ENCODE data around the gene NT5DC3. TPM values are rescaled to one million over a fixed set of nuclear protein-coding genes. Genes with fewer than 3 reads are reported as not detected.
"Not testable (repeated sequence)": the region's sequence is repeated elsewhere in the genome, so short reads cannot be mapped to it uniquely, and the experiment has no call there.

Gene NT5DC3
- total RNA-seq, 1 experiment from 2014 or later: 21.6 TPM

DNA sequence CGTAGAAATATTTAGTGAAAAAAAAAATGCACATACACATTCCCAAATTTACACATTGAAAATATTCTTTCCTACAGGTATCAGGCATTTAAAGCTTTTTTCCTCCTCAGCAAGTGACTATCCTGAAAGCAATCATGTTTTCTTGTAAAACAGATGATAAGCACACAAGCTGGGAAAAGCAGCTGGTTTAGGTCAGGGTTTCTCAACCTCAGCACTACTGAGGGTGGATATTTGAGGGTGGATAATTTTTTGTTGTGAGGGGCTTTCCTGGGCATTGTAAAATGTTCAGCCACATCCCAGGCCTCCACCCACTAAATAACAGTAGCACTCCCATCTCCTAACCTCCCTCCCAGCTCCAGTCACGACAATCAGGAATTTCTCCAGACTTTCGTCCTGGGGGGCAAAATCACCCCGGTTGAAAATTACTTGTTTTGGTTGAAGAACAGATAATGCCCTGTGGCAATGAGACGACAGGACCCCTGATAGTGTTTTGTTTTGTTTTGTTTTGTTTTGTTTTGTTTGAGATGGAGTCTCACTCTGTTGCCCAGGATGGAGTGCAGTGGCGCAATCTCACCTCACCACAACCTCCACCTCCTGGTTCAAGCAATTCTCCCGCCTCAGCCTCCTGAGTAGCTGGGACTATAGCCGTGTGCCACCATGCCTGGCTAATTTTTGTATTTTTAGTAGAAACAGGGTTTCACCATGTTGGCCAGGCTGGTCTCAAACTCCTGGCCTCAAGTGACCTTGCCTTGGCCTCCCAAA, 15.0 kb upstream of the NT5DC3 start:
- no peak for DNase-seq (ENCODE audit: low read depth)

GRCh38 chr12:103855036-103855712, 14.1 kb upstream of the NT5DC3 start:
- peak; percentile 87 for DNase-seq (ENCODE audit: low read depth)

DNA sequence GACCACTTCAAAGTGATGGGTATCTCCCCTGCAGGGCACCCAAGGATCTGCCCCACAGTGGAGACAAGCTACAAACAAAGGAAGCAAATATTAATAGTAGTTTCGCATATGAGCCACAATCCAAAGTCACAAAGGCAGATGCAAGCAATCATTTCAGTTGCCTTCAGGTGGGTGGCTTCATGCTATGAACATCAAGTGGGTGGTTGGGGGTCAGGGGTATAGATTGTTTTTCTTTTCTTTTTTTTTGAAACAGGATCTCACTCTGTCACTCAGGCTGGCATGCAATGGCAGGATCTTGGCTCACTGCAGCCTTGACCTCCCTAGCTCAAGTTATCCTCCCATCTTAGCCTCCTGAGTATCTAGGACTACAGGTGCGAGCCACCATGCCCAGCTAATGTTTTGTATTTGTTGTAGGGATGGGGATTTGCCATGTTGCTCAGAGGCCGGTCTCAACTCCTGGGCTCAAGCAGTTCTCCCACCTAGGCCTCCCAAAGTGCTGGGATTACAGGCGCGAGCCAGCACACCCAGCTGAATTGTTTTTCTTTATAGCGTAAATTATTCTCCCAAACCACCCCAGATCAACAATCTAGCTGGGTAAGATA, 13.4 kb upstream of the NT5DC3 start:
- DNase-seq (ENCODE audit: low read depth): no peak

- peak; percentile 87 for DNase-seq (ENCODE audit: low read depth)
Observed at GRCh38 chr12:103852498-103852997, 11.5 kb upstream of the NT5DC3 start.

DNA sequence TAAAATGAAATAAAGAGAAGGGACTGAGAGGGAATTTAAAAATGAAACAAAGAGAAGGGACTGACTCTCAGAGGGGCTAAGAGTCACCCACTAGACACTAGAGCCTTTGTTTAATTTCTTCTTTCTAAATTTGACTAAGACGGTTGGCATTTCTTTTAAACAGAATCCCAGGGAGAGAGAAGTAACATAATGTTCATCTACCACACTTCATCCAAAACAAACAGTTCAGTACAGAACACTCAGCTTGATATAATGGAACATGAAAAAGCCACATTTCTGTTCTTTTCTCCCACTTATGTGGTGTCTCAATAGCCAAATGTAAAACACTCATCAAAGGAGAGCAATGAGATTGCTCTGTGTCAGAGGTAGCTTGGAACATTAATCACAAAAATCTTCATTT, 10.1 kb upstream of the NT5DC3 start:
- peak; percentile 89 for DNase-seq (ENCODE audit: low read depth)

GRCh38 chr12:103850429-103850828, 9.4 kb upstream of the NT5DC3 start:
- DNase-seq (ENCODE audit: low read depth): no peak

DNA sequence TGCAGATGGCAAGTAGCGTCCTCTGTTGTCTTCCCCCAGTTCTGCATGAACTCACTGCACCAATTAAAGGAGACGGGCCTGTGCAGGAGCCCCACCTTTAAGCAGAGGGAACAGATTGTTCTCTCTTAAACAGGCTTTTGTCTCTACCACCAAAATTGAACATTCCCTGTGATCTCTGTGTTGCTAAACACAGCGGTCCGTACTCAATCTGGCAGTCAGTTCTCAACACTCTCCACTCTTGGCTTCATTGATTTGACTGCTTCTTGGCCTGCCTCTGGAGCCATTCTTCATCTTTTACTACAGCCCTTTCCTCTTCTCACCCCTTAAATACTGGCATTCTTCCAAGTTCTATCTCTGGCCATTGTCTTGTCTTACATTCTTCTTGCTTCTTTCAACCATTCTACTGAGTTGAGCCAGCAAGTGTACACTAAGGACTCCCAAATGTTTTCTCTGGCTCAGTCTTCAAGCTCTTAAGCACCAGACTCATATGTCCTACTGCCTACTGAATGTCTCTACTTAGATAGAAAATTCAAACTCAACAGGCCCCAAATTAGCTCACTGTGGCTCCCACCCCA, 8.0 kb upstream of the NT5DC3 start:
- DNase-seq (ENCODE audit: low read depth): no peak

GRCh38 chr12:103848143-103848542, 7.1 kb upstream of the NT5DC3 start:
- DNase-seq (ENCODE audit: low read depth): no peak

- DNase-seq (ENCODE audit: low read depth): no peak
Observed at GRCh38 chr12:103846415-103846814, 5.4 kb upstream of the NT5DC3 start.

DNA sequence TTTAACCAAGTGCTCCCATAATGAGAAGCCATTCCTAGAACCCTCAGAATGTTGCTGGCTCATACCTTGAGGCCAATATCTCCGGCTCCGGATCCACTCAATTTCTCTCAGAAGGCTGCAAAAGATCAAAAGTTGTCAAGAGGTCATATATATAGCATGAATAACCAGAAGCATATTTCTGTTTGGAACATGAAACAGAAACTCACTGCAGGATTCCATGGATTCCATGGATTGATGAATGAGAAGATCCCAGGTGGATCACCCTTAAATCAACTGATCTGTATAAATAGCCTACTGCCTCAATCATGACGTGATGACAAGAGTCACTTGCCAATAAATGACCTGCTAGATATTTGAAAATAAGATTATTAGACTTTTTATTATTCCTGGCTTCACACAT, 3.3 kb upstream of the NT5DC3 start:
- DNase-seq (ENCODE audit: low read depth): no peak

DNA sequence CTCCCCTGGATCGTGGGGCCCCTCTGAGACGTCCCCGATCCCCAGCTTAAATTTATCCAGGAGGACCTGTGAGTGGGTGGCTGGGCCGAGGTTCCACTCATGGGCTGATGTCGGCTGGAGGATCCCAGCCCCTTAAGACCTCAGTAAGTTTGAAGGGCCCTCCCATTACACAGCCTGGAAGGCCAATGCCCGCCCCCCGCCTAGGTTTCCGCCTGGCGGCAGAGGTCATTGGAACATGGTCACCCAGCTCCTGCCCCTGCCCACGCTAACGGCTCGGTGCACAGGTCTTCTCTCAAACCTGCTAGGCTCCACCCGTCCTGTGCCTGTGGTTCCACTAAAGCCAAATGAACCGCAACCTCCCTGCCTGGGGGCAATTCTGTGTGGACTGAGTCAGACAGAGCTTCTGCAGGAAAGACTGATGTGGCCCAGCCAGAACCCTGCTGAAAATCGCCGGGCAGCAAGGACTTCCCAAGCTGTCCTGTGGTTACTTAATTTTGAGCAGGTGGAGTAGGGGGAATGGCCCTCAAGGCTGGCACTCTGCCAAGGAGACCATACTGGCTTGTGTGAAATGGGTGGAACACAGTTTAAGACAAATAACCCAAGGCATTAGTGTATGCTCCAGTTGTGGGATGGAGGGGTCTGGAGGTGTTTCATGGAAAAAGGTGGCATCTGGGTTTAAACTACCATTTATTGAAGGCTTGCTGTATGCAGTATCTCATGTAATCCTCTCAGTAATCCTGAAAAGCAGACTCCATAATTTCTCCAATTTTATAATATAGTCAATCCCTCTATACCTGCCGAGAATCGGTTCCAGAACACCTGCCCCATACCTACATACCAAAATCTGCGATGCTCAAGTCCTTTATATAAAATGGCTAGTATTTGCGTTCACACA, 903 bp upstream of the NT5DC3 start:
- peak; percentile 97 for DNase-seq (ENCODE audit: low read depth)

DNA sequence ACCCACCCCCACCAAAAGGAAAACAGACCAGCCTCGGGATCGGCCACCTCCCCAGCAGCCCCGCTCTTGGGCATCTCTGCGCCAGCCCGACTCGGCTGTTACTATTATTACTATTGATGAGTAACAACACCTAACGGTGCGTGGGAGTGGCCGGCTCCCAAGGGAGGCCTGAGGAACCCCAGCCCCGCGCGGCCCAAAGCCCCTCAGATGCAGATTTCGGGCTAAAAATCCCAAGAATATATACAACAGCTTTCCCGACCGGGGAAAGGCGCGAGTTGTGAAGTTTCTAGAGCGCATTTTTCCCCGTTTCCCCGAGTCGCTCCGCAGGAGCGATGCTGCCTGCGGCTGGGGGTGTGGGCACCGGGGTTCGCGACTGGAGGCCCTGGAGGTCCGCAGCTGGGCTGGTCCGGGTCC, 565 bp downstream of the NT5DC3 start:
- peak; percentile 36 for DNase-seq (ENCODE audit: low read depth)

- DNase-seq (ENCODE audit: low read depth): no peak
Observed at GRCh38 chr12:103839609-103840461, 1.2 kb downstream of the NT5DC3 start.

DNA sequence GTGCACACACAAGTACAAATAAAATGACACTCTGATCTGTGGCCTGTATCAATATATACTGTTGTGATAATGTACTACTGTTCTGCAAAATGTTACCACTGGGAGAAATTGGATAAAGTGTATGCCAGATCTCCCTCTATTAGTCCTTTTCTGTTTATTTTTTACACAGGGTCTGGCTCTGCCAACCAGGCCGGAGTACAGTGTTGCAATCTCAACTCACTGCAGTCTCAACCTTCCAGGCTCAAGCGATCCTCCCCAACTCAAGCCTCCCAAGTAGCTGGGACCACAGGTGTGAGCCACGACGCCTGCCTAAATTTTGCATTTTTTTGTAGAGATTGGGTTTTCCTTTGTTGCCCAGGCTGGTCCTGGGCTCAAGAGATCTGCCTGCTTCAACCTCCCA, 1.9 kb downstream of the NT5DC3 start:
- no peak for DNase-seq (ENCODE audit: low read depth)

DNA sequence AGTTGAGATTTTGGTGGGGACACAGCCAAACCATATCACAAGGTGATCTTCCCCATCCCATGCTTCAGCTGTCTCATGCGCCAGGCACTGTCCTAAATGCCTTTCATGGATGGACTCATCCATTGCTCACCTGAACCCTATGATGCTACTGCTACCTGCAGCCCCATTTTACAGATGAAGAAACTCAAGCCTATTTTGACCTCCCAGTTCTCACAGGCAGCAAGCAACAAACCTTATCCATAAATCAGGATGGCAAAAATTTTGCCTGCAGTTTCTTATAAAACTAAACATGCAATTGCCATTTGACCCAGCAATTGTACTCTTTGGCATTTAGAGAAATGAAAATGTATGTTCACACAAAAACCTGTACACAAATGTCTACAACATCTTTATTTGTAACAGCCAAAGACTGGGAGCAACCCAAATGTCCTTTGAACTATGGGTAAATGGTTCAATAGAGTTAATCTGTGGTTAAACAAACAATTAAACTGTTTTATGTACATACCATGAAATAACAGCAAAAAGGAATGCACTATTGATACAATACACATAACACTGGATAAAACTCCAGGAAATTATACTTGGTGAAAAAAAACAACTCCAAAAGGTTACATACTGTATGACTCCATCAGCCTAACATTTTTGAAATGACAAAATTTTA, 2.6 kb downstream of the NT5DC3 start:
- DNase-seq (ENCODE audit: low read depth): no peak

DNA sequence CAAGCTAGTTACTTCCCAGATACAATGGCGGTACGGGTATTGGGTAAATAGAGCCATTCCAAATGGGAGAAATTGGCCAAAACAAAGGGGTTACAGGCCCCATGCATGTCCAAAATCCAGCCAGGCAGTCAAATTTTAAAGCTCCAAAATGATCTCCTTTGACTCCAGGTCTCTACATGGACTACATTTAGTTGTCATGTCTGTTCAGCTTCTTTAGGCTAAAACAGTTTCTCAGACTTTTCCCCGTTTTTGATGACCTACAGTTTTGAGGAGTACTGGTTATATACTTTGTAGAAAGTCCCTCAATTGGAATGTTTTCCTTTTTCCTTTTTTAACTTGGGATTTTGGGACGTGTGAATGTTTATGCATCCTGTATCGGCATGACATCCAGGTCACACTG, 4.7 kb downstream of the NT5DC3 start:
- no peak for DNase-seq (ENCODE audit: low read depth)

- not testable (repeated sequence) for DNase-seq (ENCODE audit: low read depth)
Observed at GRCh38 chr12:103835747-103836335, 5.2 kb downstream of the NT5DC3 start.

DNA sequence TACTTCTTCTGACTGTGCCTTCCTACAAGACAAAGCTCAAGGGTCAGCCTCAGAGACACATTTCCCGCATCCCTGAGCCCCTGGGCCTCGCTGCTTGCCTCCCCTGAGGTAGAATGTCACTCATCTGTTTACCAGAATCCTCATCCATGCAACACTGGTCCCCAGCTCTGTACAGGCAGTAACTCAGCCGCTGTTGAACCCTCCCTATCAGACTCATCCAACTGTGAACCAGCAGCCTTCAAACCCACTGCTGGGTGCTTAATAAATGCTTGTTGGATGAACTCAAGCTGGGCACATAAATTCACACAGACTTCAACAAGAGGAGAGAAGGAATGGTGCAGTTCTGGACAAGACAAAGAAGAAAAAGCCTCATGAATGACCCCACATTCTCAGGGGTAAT, 6.1 kb downstream of the NT5DC3 start:
- DNase-seq (ENCODE audit: low read depth): no peak

DNA sequence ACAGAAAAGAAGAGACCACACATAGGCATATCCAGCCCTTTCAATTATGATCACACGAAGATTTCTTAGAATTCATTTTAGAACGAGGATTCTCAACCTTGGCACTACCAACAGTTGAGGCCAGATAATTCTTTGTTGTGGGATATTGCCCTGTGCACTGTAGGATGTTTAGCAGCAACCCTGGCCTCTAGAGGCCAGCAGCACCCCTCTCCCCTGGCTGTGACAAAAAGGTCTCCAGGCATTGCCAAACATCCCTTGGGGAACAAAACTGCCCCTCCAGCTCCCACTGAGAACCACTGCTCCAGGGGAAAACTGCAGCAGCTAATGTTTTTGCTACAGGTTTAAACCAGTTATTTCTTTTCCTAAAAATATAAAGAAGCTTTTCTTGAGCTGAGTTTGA, 7.1 kb downstream of the NT5DC3 start:
- DNase-seq (ENCODE audit: low read depth): no peak

Measured in HT1080 (cell line).